Ovary (tissue), 9 donors: ENCODE results near the gene DEGS2. TPM values are rescaled to one million over a fixed set of nuclear protein-coding genes. Genes with fewer than 3 reads are reported as not detected.

Source experiments
- DNase-seq, 5 donors: peaks; one replicate each; pipeline ENCODE4 v3.0.0-alpha.2; 2019 to 2020
- H3K27ac ChIP-seq, 2 donors: fragments of 200-600 bp; one replicate each; pipeline versions ENCODE4 v1.5.1 to v1.8.0; 2019 to 2022
- H3K27me3 ChIP-seq: fragments of 200-600 bp; one replicate; pipeline ENCODE4 v1.8.0; 2022
- H3K36me3 ChIP-seq: fragments of 200-600 bp; sonication (generic); one replicate; pipeline ENCODE4 v1.5.1; 2019
- H3K4me1 ChIP-seq: one replicate; pipeline ENCODE4 v1.8.1; 2013; ENCODE audit warnings: mild to moderate bottlenecking, moderate library complexity; ENCODE audit not compliant: insufficient read depth
- H3K4me3 ChIP-seq: fragments of 200-600 bp; sonication (generic); one replicate; pipeline ENCODE4 v1.5.1; 2017
- H3K9me3 ChIP-seq, 2 donors: fragments of 200-600 bp in 1 of 2; sonication (generic) in 1 of 2; one replicate each; pipeline versions ENCODE4 v1.5.1 to v1.8.1; 2013 to 2019; ENCODE audit warnings: mild to moderate bottlenecking in 1 of 2, moderate library complexity in 1 of 2
- CTCF ChIP-seq, 3 donors: fragments of 450-650 bp in 2 of 3; fragments of 200-600 bp in 1 of 3; IDR thresholded peaks; one replicate each; pipeline versions ENCODE4 v1.5.1 to v1.8.0; 2016 to 2022; ENCODE audit warnings: antibody characterized with exemption in 3 of 3, mild to moderate bottlenecking in 1 of 3
- EP300 ChIP-seq: sonication (generic); formaldehyde crosslinking; IDR thresholded peaks from one replicate; pipeline ENCODE4 v1.6.1; 2017; ENCODE audit warnings: antibody characterized with exemption
- POLR2A ChIP-seq: fragments of 450-650 bp; IDR thresholded peaks from one replicate; pipeline ENCODE4 v1.6.1; 2017; ENCODE audit warnings: antibody characterized with exemption, mild to moderate bottlenecking, moderate library complexity
- WGBS, 3 donors: extraction: QIAGEN DNeasy Blood & Tissue Kit in 1 of 3; methylation state at CpG; one replicate each; pipeline versions ENCODE4 v1.1.5 to v1.1.7; 2013 to 2017; 5-methylcytosine and 5-hydroxymethylcytosine counted together
- intact Hi-C, 4 donors: fragments of 100-400 bp; cut with DNase I; formaldehyde crosslinking; loops; one replicate each; pipeline versions ENCODE4 v1.11.0 to v1.15.1; 2022 to 2023
- polyA plus RNA-seq, 2 donors: library from polyadenylated mRNA; stranded (reverse); fragments of 200-250 nt in 1 of 2; fragments of 350-450 nt in 1 of 2; fragmentation: Illumina TruSeq in 1 of 2; extraction: RNeasy Lipid Tissue Mini Kit (QIAGEN cat#74804) in 1 of 2; gene quantifications; one replicate each; pipeline ENCODE4 v1.2.3, GENCODE V29; 2013 to 2014
- total RNA-seq, 7 donors: library from RNA; depleted of rRNA in 2 of 7; stranded (reverse); fragments of >200 nt in 2 of 7; fragmentation: NEBNext Ultra II Directional in 3 of 7; extraction: Animal tissue kit (Norgen Biotek cat#: 25700) in 3 of 7; gene quantifications; one replicate each; pipeline versions ENCODE4 v1.1.0 to v1.2.4, GENCODE V29; 2016 to 2023
- donor health status: DM: no; HTN: no; CAD: no; lungs with moderate emphysema.
- donor health status: DM: no; HTN: no; CAD: no.
- donor health status: Bipolar disorder and iron deficiency.
- donor health status: DM: yes; HTN: yes; CAD: no.
- donor health status: DM: no; HTN: no; CAD: no.
- donor health status: DM: yes; HTN: yes; CAD: no.

DEGS2 gene
- total and polyA plus RNA-seq, 9 donors: 0.45 to 7.9 (median 2.3) TPM; not detected in 1

GRCh38 chr14:100119251-100119650, 40.2 kb downstream of the DEGS2 start:
- H3K4me3 ChIP-seq: no peak overlapping the region
- WGBS, 3 donors: 89 to 94% (median 92%) methylated on average over 8 of the region's 8 CpGs
- no peaks in the 10 kb centered on the region for H3K9me3 ChIP-seq
- H3K27me3 ChIP-seq: no peaks in the 10 kb centered on the region
- H3K36me3 ChIP-seq: no peaks in the 10 kb centered on the region
- H3K27ac ChIP-seq: no peak overlapping the region
- TF ChIP-seq EP300: no peak
- no peak for TF ChIP-seq POLR2A
- TF ChIP-seq CTCF (IDR thresholded peaks at IDR 0.05): no peak
- H3K4me1 ChIP-seq: no peaks in the 10 kb centered on the region
- intact Hi-C loops: loop anchor here in 1 of 4 donors (10.0 kb wide), 1 partner anchor 134 kb away; no protein-coding TSS in a partner anchor
- no peak for DNase-seq

GRCh38 chr14:100118396-100119011, 40.9 kb downstream of the DEGS2 start:
- Histone ChIP-seq H3K36me3 (no peaks in the 10 kb centered on the region), H3K27ac (no peak overlapping the region), H3K4me3 (no peak overlapping the region), H3K4me1 (no peaks in the 10 kb centered on the region), H3K27me3 (no peaks in the 10 kb centered on the region), H3K9me3 (no peaks in the 10 kb centered on the region)
- WGBS, 3 donors: 78 to 85% (median 85%) methylated on average over 7 of the region's 7 CpGs
- no peak for DNase-seq
- intact Hi-C loops: loop anchor here in 1 of 4 donors (10.0 kb wide), 1 partner anchor 134 kb away; no protein-coding TSS in a partner anchor
- TF ChIP-seq EP300 (no peak), POLR2A (no peak), CTCF (IDR thresholded peaks at IDR 0.05) (no peak)

GRCh38 chr14:100117633-100118395, 41.6 kb downstream of the DEGS2 start:
- H3K4me3 ChIP-seq: no peak overlapping the region
- 92 to 96% (median 95%) methylated on average over 14 of the region's 14 CpGs for WGBS, 3 donors

More at GRCh38 chr14:100117633-100118395, 41.6 kb downstream of the DEGS2 start:
- no peak for DNase-seq
- no peak for TF ChIP-seq POLR2A
- TF ChIP-seq CTCF (IDR thresholded peaks at IDR 0.05): no peak
- no peak for TF ChIP-seq EP300
- Histone ChIP-seq H3K9me3 (no peaks in the 10 kb centered on the region), H3K36me3 (no peaks in the 10 kb centered on the region), H3K27ac (no peak overlapping the region), H3K4me1 (peaks cover 3% of the 10 kb centered on the region), H3K27me3 (no peaks in the 10 kb centered on the region)
- intact Hi-C loops: loop anchor here in 1 of 4 donors (10.0 kb wide), 1 partner anchor 133 kb away; no protein-coding TSS in a partner anchor
